NB4 (cell line): Measurements from ENCODE around the gene MAD1L1.

Source experiments
- MYC ChIP-seq: IDR thresholded peaks from 2 replicates; pipeline ENCODE4 v1.6.1; 2011; ENCODE audit warnings: low read depth, low read length
- POLR2A ChIP-seq: IDR thresholded peaks from 2 replicates; pipeline ENCODE4 v1.6.1; 2011; ENCODE audit warnings: mild to moderate bottlenecking; ENCODE audit not compliant: insufficient read length; ENCODE audit errors: extremely low read depth
- TF ChIP-seq, protein P1 (sequence below): IDR thresholded peaks from one replicate; pipeline ENCODE4 v1.5.1; 2012; ENCODE audit warnings: low read depth, low read length
- TF ChIP-seq, protein P2 (sequence below): IDR thresholded peaks from 2 replicates; pipeline ENCODE4 v1.6.1; 2011; ENCODE audit warnings: low read depth, low read length

DNA sequence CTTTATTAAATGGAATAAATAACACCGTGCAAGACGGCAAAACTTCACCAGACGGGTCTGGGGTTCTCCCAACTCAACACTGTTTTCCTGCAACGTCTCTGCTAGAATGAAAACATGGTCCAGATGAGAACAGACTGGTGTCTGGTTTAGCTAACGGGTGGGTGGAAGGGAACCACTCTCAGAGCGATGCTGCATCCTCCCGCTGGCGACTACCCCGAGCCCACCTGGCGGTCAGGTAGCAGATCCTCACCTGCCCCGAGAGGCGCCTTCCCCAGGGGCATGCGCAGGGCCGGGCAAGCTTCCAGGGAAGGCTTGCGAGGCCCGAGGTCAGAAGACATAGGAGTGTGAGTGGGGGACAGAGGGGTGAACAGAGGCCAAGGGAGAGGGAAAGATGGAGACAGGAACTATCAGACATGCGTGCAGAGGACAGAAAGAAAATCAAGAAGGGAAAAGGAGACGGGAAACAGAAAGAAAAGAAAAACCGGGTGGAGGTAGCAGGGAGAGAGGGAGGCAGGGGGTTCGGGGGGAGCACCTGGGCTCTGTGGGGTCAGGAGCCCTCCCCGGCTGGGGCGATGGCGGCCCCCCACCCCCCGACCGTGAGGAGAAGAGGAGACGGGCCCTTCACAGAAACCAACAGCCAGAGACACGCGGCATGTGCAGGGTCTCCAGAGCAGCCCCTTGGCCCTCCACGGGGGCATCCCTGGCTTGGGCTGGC, 222.0 kb downstream of the MAD1L1 start:
- TF ChIP-seq, protein P1, sequence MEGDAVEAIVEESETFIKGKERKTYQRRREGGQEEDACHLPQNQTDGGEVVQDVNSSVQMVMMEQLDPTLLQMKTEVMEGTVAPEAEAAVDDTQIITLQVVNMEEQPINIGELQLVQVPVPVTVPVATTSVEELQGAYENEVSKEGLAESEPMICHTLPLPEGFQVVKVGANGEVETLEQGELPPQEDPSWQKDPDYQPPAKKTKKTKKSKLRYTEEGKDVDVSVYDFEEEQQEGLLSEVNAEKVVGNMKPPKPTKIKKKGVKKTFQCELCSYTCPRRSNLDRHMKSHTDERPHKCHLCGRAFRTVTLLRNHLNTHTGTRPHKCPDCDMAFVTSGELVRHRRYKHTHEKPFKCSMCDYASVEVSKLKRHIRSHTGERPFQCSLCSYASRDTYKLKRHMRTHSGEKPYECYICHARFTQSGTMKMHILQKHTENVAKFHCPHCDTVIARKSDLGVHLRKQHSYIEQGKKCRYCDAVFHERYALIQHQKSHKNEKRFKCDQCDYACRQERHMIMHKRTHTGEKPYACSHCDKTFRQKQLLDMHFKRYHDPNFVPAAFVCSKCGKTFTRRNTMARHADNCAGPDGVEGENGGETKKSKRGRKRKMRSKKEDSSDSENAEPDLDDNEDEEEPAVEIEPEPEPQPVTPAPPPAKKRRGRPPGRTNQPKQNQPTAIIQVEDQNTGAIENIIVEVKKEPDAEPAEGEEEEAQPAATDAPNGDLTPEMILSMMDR = no peak
- TF ChIP-seq POLR2A (no peak), MYC (no peak)
- TF ChIP-seq, protein P2, sequence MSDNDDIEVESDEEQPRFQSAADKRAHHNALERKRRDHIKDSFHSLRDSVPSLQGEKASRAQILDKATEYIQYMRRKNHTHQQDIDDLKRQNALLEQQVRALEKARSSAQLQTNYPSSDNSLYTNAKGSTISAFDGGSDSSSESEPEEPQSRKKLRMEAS = no peak
